NCI-H345 treated with DMSO at 0.1 percent for 48 hours (cell line): Measurements from ENCODE around the gene HNRNPU.

Experiments
- DNase-seq: peaks from one replicate; lab custom pipeline; 2025; ENCODE audit not compliant: unreplicated experiment; lab: John Stamatoyannopoulos, UW

HNRNPU gene

DNA sequence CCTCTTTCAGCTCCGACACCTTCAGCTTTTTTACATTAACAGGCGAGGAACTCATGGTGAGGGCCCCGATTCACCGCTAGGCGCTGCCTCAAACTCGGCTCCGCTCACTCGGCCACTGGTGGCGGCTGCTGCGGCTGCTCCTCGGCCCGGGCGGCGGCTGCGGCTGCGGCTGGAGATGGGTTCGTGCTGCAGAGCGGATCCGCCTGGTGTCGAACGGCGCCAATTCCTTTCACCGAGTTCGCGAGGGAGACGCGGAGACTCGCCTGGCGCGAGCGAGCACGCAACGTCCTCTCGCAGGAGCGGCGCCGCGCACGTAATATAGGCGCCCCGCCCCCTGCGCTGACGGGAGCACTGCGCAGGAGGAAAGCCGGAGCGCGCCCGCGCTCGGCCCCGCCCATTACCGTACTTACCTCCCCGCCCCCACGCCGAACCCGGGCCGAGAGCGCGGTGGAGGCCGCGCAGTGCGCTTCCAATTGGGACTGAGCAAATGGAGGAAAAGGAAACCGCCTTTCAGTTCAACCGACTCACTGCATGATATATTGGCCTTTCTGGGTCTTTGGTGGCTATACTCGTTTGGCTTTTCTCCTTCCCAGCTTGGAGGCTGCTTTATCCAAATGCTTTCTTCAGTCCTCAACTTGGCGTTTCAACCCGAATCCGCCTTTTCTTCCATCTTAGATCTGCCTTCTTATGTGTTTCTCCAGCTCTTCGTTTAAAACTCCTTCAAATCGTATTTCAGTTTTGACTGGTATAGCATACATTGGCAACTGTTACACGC is at the start of gene HNRNPU:
HNRNPU (minus strand) TSS at position 291 of the 775 bp plus-strand sequence; CDS start at position 55, 236 bp downstream.
- peak; percentile 90 for DNase-seq

DNA sequence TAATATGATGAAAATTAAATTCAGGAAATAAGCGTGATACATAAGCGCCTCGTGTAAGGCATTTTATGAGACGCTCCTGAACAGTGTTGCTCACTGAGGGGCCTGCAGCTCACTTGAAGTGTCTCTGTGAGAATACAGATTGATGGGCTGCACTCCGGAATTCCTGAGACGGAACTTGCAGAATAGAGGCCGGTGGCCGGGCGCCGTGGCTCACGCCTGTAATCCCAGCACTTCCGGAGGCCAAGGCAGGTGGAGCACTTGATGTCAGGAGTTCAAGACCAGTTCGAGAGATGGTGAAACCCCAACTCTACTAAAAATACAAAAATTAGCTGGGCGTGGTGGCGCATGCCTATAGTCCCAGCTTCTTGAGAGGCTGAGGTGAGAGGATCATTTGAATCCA is 49.5 kb upstream of the HNRNPU start:
- no peak for DNase-seq

DNA sequence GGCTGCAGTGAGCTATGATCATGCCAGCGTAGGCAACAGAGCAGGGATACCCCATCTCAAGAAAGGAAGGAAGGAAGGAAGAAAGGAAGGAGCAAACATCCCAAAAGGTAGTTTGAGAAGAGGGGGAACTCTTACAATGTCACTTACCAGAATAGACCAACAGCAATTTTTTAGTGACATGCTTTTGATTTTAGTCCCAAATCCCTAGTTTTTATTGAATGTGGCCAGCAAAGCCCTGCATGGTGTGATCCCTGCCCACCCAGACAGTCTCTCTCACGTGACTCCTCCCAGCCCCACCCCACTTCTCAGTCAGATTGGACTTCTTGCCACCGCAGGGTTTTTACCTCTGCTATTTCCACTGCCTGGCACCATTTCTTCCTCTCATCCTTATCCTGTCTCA is 39.8 kb upstream of the HNRNPU start:
- DNase-seq, result no peak

GRCh38 chr1:244901400-244902015 is 37.2 kb upstream of the HNRNPU start:
- no peak for DNase-seq

DNA sequence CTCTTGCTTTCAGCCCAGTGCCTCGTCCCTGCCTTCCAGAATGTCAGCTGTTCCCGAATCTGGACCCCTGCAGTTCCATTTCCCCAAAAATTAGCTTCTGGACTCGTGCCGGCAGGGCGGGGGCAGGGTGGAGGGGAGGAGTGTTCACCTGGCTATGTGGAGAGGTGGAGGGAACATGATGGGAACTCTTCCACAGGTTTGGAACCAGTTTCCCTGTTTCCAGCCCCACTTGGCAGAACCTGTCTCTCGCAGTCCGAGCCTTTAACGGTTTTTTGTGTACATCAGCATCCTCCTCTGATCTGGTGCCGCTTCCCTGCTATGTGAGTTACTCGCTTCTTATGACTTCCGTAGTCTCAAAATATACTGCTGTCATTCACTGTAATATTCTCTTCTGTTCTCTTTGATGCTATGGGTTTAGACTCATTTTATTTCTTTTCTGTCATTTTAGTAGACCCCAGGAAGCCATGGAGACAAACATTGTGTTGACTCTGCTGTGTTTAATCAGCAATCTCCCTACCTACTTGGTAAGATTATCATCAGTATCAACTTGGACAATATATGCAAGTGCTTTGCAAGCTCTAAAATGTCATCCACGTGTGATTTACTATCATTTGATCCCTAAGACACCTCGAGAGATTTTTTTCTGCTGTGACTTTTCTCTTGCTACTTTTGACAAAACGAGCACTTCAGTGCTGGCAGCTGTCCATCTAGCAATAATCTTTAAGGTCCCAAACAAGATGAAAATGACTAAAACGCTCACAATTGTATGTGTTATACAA is 33.3 kb upstream of the HNRNPU start:
- DNase-seq, result no peak

DNA sequence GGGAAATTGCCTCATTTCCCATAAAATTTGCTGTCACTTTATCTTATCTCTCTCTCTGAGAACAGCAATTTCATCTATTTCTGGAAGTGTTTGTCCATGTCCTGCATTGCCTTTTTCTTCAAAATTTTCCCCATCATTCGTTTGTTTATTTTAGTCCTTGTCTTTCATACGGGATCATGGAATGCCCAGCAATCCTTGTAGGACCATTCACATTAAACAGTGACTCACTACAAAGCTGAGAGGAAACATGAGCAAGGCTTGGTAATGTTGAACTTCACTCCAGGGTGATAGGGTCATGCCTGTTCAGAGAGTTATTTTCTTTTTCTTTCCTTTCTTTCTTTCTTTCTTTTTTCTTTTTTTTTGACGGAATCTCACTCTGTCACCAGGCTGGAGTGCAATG is 32.2 kb upstream of the HNRNPU start:
- DNase-seq, result no peak

GRCh38 chr1:244893836-244894235 is 29.5 kb upstream of the HNRNPU start:
- no peak for DNase-seq

DNA sequence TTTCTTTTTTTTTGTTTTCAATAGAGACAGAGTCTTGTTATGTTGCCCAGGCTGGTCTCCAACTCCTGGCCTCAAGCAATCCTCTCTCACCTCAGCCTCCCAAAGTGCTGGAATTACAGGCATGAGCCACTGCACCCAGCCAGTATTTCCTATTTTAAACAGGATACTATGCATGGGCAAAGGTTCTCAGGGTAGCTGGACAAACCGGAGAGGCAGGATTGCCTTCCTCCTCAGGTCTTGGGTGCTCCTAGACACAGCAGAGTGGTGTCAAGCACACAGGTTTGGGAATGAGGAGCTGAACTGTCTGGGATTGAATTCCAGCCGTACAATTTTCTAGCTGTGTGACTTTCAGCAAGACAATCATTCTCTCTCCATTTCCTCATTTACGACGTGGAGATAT is 22.9 kb upstream of the HNRNPU start:
- DNase-seq, result no peak

DNA sequence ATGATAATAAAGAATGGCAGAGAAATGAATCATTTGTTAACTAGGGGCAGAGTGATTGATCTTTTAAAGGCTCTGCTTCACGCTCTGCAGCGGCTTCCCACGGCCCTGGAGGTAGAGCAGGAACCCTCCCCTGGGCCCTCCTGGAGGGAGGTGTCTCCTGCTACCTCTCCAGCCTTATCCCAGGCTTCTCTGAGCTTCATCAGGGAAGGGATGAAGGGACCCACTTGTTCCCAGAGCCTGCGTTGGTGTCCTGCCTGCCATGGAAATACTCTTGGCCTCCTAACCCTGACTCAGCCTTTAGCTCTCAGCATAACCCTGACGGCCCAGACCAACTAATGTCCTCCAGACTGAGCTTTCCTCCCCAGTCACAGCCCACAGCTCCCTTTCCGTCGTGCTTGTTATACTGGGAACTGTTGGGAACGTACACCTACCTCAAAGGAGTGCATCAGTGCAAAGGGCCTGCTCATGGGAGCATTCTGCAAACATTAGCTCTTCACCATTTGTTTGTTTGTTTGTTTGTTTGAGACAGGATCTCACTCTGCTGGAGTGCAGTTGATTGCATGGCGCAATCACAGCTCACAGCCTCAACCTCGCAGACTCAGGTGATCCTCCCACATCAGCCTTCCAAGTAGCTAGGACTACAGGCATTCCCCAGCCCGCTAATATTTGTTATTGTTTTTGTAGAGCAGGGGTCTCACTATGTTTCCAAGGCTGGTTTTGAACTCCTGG is 17.4 kb upstream of the HNRNPU start:
- no peak for DNase-seq

GRCh38 chr1:244878681-244879080 is 14.3 kb upstream of the HNRNPU start:
- no peak for DNase-seq

- no peak for DNase-seq
Measured at GRCh38 chr1:244876228-244876910, 12.0 kb upstream of the HNRNPU start.

- DNase-seq, result peak; percentile 21
Measured at GRCh38 chr1:244874974-244875579, 10.7 kb upstream of the HNRNPU start.

GRCh38 chr1:244869950-244870349 is 5.6 kb upstream of the HNRNPU start:
- no peak for DNase-seq

DNA sequence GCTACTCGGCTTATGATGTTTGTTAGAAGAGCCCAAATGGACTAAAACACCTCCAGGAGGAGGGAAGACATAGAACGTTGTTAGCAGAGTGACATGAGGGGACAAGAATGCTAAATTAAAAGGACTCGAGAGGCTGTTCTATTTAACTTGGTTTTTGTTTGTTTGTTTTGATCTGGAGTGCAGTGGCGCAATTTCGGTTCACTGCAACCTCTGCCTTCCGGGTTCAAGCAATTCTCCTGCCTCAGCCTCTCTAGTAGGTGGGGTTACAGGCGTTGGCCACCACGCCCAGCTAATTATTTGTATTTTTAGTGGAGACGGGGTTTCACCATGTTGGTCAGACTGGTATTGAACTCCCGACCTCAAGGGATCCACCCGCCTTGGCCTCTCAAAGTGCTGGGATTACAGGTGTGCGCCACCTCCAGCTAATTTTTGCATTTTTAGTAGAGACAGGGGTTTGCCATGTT is 5.1 kb upstream of the HNRNPU start:
- DNase-seq, result no peak

- DNase-seq, result no peak
Measured at GRCh38 chr1:244868484-244869363, 4.4 kb upstream of the HNRNPU start.

DNA sequence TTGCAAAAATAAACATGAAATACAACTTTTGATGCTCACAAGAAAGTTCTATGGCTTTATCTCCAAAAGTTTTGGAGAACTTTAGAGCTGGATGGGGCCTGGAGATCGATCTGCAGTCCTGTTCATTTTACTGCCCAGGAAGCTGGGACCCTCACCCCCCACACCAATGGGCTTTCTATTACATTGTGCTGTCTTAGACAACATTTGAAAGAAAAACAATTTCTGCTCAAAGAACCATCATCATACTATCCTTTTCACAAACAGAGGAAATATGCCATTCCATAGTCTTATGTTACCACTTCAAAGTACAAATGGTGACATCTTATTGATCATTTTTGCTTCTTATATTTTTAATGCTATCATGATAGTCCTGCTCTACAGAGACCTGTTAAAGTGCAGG is 2.0 kb upstream of the HNRNPU start:
- no peak for DNase-seq

DNA sequence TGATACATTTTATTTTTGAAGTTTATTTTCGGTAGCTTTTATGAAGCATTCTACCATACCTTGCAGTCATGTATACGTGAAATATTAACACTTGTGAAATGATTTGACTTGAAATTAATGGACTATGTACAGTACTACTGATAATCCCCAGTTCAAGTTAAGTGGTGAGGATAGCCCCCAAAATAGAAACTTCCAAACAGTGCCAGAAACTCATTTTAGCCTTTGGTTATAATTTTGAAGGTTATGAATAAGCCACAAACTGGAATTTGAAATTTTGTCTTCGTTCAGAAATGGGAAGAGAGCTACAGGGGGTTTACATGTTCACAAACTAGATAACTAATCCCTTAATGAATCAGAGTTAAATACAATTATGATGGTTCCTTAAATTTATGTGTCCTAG is 1.5 kb upstream of the HNRNPU start:
- DNase-seq, result no peak

DNA sequence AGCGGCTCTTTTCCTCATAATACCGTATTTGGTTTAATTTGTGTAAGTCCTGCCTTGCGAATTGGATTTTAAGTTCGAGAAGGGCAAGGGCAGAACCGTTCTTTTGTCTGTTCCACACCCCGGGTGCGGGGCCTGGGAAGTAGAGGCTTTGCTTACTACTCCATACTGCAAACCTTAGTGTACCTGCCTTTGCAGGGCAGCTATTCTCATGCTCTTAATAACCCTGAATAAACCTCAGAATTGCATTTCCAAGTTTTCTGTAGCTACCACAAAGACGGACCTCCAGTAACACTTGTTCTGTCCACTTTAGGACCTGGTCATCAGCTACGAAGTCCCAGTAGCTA is 657 bp upstream of the HNRNPU start:
- no peak for DNase-seq

DNA sequence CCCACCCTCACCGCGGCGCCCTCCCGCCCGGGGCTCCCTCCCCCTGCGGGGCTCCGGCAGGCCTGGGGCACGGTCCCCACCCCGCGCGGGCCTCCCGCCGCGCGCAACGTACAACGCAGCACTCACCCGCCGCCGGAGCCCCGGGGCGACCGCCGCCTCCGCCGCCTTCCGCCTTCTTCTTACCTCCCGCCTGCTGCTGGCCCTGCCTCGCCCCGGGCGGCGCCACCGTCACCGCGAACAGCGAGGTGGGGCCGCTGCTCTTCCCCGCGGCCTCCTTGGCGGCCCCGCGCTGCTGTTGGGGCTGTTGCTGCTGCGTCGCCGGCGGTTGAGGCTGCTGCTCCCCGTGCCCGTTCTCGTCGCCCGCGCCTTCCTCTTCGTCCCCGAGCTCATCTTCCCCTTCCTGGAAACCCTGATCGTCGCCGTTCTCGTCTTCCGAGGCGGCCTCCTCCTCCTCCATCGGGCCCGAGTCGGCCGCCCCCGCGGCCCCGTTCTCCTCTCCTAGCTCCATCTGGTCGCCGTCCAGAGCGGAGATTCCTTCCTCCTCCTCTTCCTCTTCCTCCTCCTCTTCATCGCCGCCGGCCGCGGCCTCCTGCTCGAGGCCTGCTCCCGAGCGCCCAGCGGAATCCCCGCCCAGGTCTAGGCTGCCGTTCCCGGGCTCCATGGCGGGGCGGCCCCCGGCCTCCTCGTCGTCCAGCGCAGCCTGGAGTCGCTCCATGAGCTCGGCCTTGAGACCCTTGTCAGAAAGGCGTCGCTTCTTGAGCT is 671 bp downstream of the HNRNPU start:
- DNase-seq, result no peak
